Activated CD4-positive, alpha-beta memory T cell treated with anti-CD3 and anti-CD28 coated beads for 36 hours (primary cell): ENCODE results near the gene SLC6A8. TPM values are rescaled to one million over a fixed set of nuclear protein-coding genes. Genes with fewer than 3 reads are reported as not detected.

Experiments
- CTCF ChIA-PET: fragments of 350-600 bp; sonication (Branson Sonifier 250); formaldehyde crosslinking; loops from one replicate; lab custom pipeline; 2021; ENCODE audit warnings: antibody characterized with exemption, inconsistent platforms; lab: Charles Lee
- POLR2A ChIA-PET: fragments of 350-600 bp; sonication (Branson Sonifier 250); formaldehyde crosslinking; loops from one replicate; lab custom pipeline; 2021; ENCODE audit warnings: antibody characterized with exemption; lab: Charles Lee
- DNase-seq: peaks from one replicate; pipeline ENCODE4 v3.0.0-alpha.2; 2020
- H3K27ac Mint-ChIP-seq: one replicate; pipeline ENCODE4 v1.8.0; 2021; ENCODE audit warnings: mixed read lengths
- H3K27me3 Mint-ChIP-seq: one replicate; pipeline ENCODE4 v1.8.0; 2021; ENCODE audit warnings: mixed read lengths
- H3K36me3 Mint-ChIP-seq: one replicate; pipeline ENCODE4 v1.8.0; 2021; ENCODE audit warnings: mixed read lengths
- H3K4me1 Mint-ChIP-seq: one replicate; pipeline ENCODE4 v1.8.0; 2021; ENCODE audit warnings: low read depth, mixed read lengths
- H3K4me3 Mint-ChIP-seq: one replicate; pipeline ENCODE4 v1.8.0; 2021; ENCODE audit warnings: mild to moderate bottlenecking, mixed read lengths
- H3K9me3 Mint-ChIP-seq: one replicate; pipeline ENCODE4 v1.8.0; 2021; ENCODE audit warnings: mixed read lengths
- intact Hi-C: fragments of 100-400 bp; cut with micrococcal nuclease; formaldehyde crosslinking; loops from one replicate; pipeline ENCODE4 v1.15.1; 2023
- total RNA-seq, 2 experiments: library from RNA; stranded (reverse); gene quantifications; one replicate each; pipeline ENCODE4 v1.2.3, GENCODE V29; 2021

SLC6A8 gene
- total RNA-seq, 2 experiments from 2014 or later: 0.95 to 1.3 TPM

DNA sequence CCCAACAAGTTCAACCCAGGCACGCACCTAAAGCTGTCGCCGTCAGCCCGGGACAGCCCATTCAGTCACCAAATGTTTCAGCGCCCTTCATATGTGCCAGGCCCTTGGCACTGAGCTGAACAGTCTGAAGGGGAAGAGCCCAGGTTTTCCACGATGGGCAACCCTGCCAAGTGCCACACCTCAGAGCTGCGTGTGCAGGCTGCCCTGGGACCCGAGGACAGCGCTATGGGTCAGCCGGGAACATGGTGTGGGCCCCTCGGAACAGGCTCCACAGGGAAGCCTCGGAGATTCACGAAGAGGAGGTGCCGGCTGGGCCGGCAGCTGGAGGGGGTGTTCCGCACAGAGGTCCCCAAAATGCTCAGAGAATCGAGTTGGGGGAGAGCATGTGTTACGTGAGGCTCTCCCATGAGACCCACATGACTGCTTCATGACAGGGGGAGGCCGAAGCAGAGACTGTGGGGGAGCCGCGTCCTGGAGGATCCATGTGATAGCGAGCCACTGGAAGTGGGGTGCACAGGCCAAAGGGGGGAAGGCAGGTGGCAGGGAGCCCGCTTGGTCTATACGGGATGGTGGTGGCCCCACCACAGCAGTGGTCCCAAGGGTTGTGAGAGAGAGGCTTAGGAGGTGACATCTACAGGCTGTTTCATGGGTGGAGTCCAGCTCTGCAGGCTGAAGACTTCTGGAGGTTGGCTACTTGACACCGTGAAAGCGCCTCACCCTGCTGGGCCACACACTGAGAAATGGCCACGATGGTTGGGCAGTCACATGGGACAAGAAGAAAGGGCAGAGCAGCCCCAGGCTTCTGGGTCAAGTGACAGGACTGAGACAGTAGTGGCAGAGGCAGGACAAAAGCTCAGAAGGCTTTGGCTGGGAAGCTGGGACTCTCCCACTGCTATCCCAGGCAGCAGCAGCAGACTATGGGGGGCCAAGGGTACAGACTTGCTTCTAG lies 22.3 kb downstream of the SLC6A8 start:
- H3K4me3 Mint-ChIP-seq: no peak overlapping the region
- H3K4me1 Mint-ChIP-seq: peaks cover 7% of the 10 kb centered on the region
- no peaks in the 10 kb centered on the region for H3K9me3 Mint-ChIP-seq
- H3K27me3 Mint-ChIP-seq: no peaks in the 10 kb centered on the region
- POLR2A ChIA-PET: no interaction called here
- DNase-seq: no peak
- CTCF ChIA-PET: interaction anchor here (2.4 kb wide), 1 partner anchor 42 kb away, joined by 10 read pairs; no protein-coding TSS in a partner anchor
- intact Hi-C loops: no loop called here
- H3K36me3 Mint-ChIP-seq: peaks cover 12% of the 10 kb centered on the region
- H3K27ac Mint-ChIP-seq: no peak overlapping the region

GRCh38 chrX:153714256-153714655 lies 26.5 kb downstream of the SLC6A8 start:
- Mint-ChIP-seq H3K4me3 (no peak overlapping the region), H3K27ac (no peak overlapping the region), H3K36me3 (peaks cover 24% of the 10 kb centered on the region), H3K27me3 (no peaks in the 10 kb centered on the region), H3K4me1 (peaks cover 2% of the 10 kb centered on the region), H3K9me3 (no peaks in the 10 kb centered on the region)
- POLR2A ChIA-PET: no interaction called here
- DNase-seq: no peak
- intact Hi-C loops: no loop called here
- CTCF ChIA-PET: no interaction called here

- ChIA-PET POLR2A (no interaction called here), CTCF (no interaction called here)
- Mint-ChIP-seq H3K27ac (no peak overlapping the region), H3K36me3 (peaks cover 34% of the 10 kb centered on the region), H3K4me3 (no peak overlapping the region), H3K27me3 (no peaks in the 10 kb centered on the region), H3K9me3 (no peaks in the 10 kb centered on the region), H3K4me1 (peaks cover 14% of the 10 kb centered on the region)
- intact Hi-C loops: no loop called here
- DNase-seq: no peak
Observed at GRCh38 chrX:153717445-153717844, 29.7 kb downstream of the SLC6A8 start.

DNA sequence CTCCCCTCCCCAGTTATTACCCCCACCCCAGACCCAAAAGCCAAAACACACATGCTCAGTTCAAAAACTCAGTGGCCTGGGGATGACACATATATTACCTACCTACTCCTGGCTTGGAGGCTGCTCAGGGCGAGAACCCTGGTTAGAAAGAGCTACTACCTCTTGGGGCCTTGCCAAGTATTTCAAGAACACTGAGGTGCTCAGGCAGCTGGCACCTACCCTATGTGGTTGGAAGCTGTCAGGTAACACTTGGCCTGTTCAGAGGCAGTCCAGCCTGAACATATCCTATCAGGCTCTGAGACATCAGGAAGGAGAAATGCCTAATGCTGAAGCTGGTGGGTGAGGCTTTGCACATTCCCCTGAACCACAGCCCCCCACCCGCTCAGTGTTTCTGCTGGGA lies 31.5 kb downstream of the SLC6A8 start:
- Mint-ChIP-seq H3K27ac (no peak overlapping the region), H3K27me3 (no peaks in the 10 kb centered on the region), H3K36me3 (peaks cover 33% of the 10 kb centered on the region), H3K4me1 (peaks cover 16% of the 10 kb centered on the region), H3K9me3 (no peaks in the 10 kb centered on the region), H3K4me3 (no peak overlapping the region)
- POLR2A ChIA-PET: no interaction called here
- CTCF ChIA-PET: no interaction called here
- intact Hi-C loops: no loop called here
- DNase-seq: no peak

GRCh38 chrX:153719701-153720100 lies 32.0 kb downstream of the SLC6A8 start:
- ChIA-PET POLR2A (no interaction called here), CTCF (no interaction called here)
- peaks cover 31% of the 10 kb centered on the region for H3K36me3 Mint-ChIP-seq
- no peaks in the 10 kb centered on the region for H3K9me3 Mint-ChIP-seq
- H3K4me1 Mint-ChIP-seq: peaks cover 16% of the 10 kb centered on the region
- intact Hi-C loops: loop anchor here (5.0 to 10.0 kb wide), 2 partner anchors 75 to 208 kb away; partner anchors contain the start of genes ARHGAP4, IDH3G and SSR4
- DNase-seq: no peak
- no peak overlapping the region for H3K27ac Mint-ChIP-seq
- no peak overlapping the region for H3K4me3 Mint-ChIP-seq
- H3K27me3 Mint-ChIP-seq: no peaks in the 10 kb centered on the region

- H3K27me3 Mint-ChIP-seq: no peaks in the 10 kb centered on the region
- peak overlapping the region; percentile 86 for H3K4me3 Mint-ChIP-seq
- intact Hi-C loops: loop anchor here (5.0 to 10.0 kb wide), 2 partner anchors 72 to 204 kb away; partner anchors contain the start of genes ARHGAP4, IDH3G and SSR4
- ChIA-PET CTCF (no interaction called here), POLR2A (no interaction called here)
- peak; percentile 26 for DNase-seq
- peak overlapping the region; percentile 88 for H3K27ac Mint-ChIP-seq
- H3K9me3 Mint-ChIP-seq: no peaks in the 10 kb centered on the region
- peaks cover 27% of the 10 kb centered on the region for H3K4me1 Mint-ChIP-seq
- peaks cover 21% of the 10 kb centered on the region for H3K36me3 Mint-ChIP-seq
Observed at GRCh38 chrX:153722704-153723350, 35.1 kb downstream of the SLC6A8 start.

GRCh38 chrX:153723351-153724251 lies 35.9 kb downstream of the SLC6A8 start:
- CTCF ChIA-PET: interaction anchor here (0.6 kb wide), 1 partner anchor 15 kb away, joined by 3 read pairs; no protein-coding TSS in a partner anchor
- intact Hi-C loops: loop anchor here (1.0 to 10.0 kb wide), 4 partner anchors 71 to 253 kb away; partner anchors contain the start of genes ARHGAP4, HAUS7, HCFC1 and IDH3G
- peak; percentile 65 for DNase-seq
- peak overlapping the region; percentile 88 for H3K27ac Mint-ChIP-seq
- H3K36me3 Mint-ChIP-seq: peaks cover 21% of the 10 kb centered on the region
- POLR2A ChIA-PET: no interaction called here
- H3K27me3 Mint-ChIP-seq: no peaks in the 10 kb centered on the region
- H3K4me1 Mint-ChIP-seq: peaks cover 27% of the 10 kb centered on the region
- no peaks in the 10 kb centered on the region for H3K9me3 Mint-ChIP-seq
- peak overlapping the region; percentile 86 for H3K4me3 Mint-ChIP-seq

DNA sequence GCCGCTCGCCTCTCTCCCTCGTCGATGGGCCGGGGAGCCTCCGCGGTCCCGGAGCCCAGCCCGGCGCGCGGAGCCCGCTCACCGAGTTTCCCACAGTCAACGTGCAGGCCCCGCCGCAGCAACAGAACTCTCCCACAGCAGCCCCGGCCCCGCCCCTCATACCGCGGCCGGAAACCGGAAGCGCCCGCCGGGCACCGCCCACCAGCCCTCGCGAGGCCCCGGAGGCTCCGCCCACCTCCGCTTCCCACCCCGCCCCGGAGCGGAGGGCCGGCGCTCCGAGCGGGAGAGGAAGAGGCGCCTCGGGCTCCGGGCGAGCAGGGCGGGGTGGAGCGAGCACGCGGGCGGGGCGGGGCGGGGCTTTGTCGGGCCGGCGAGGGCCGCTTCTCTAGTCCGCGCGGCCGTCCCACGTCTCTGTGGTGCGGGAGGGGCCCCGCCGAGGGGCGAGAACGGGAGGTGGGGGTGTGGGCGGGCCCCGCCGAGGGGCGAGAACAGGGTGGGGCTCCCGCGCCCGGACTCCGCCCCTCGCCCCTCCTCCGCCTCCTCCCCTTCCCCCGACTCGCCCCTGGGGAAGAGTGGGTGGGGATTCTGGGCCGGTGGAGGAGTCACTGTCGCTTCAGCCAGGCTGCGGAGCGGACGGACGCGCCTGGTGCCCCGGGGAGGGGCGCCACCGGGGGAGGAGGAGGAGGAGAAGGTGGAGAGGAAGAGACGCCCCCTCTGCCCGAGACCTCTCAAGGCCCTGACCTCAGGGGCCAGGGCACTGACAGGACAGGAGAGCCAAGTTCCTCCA lies 36.7 kb downstream of the SLC6A8 start, which contains the start of the genes ABCD1 and BCAP31:
Gene ABCD1, plus strand, starts transcription at position 605 of the 787 bp plus-strand sequence. CDS start 411 bp downstream, outside the sequence.
Gene BCAP31, minus strand, starts transcription at position 136 of the 787 bp plus-strand sequence. CDS start 1,143 bp downstream, outside the sequence.
- Mint-ChIP-seq H3K4me1 (peaks cover 24% of the 10 kb centered on the region), H3K27ac (peak within 1 kb of the TSS; percentile 88), H3K4me3 (peak within 1 kb of the TSS; percentile 86), H3K9me3 (no peaks in the 10 kb centered on the region), H3K36me3 (peaks cover 16% of the 10 kb centered on the region), H3K27me3 (no peaks in the 10 kb centered on the region)
- POLR2A ChIA-PET: no interaction called here
- intact Hi-C loops: loop anchor here (1.0 to 10.0 kb wide), 4 partner anchors 70 to 254 kb away; partner anchors contain the start of genes ARHGAP4, HAUS7, HCFC1 and IDH3G
- peak; percentile 91 for DNase-seq
- CTCF ChIA-PET: interaction anchor here (0.6 kb wide), 1 partner anchor 16 kb away, joined by 3 read pairs; no protein-coding TSS in a partner anchor

DNA sequence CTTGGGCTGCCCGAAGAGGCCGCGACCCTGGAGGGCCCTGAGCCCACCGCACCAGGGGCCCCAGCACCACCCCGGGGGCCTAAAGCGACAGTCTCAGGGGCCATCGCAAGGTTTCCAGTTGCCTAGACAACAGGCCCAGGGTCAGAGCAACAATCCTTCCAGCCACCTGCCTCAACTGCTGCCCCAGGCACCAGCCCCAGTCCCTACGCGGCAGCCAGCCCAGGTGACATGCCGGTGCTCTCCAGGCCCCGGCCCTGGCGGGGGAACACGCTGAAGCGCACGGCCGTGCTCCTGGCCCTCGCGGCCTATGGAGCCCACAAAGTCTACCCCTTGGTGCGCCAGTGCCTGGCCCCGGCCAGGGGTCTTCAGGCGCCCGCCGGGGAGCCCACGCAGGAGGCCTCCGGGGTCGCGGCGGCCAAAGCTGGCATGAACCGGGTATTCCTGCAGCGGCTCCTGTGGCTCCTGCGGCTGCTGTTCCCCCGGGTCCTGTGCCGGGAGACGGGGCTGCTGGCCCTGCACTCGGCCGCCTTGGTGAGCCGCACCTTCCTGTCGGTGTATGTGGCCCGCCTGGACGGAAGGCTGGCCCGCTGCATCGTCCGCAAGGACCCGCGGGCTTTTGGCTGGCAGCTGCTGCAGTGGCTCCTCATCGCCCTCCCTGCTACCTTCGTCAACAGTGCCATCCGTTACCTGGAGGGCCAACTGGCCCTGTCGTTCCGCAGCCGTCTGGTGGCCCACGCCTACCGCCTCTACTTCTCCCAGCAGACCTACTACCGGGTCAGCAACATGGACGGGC lies 37.5 kb downstream of the SLC6A8 start:
- intact Hi-C loops: loop anchor here (10.0 kb wide), 1 partner anchor 70 kb away; the partner anchor contains the start of genes IDH3G and SSR4
- peak; percentile 26 for DNase-seq
- CTCF ChIA-PET: no interaction called here
- peaks cover 19% of the 10 kb centered on the region for H3K4me1 Mint-ChIP-seq
- H3K27ac Mint-ChIP-seq: no peak overlapping the region
- H3K4me3 Mint-ChIP-seq: peak overlapping the region; percentile 63
- H3K27me3 Mint-ChIP-seq: no peaks in the 10 kb centered on the region
- H3K9me3 Mint-ChIP-seq: no peaks in the 10 kb centered on the region
- POLR2A ChIA-PET: no interaction called here
- peaks cover 16% of the 10 kb centered on the region for H3K36me3 Mint-ChIP-seq

GRCh38 chrX:153725832-153726285 lies 38.1 kb downstream of the SLC6A8 start:
- CTCF ChIA-PET: no interaction called here
- intact Hi-C loops: loop anchor here (10.0 kb wide), 1 partner anchor 69 kb away; the partner anchor contains the start of genes IDH3G and SSR4
- H3K36me3 Mint-ChIP-seq: peaks cover 14% of the 10 kb centered on the region

More at GRCh38 chrX:153725832-153726285, 38.1 kb downstream of the SLC6A8 start:
- POLR2A ChIA-PET: interaction anchor here (0.9 kb wide), 1 partner anchor 69 kb away, joined by 3 read pairs; the partner anchor contains the start of gene SSR4
- Mint-ChIP-seq H3K4me3 (peak overlapping the region; percentile 8), H3K27me3 (no peaks in the 10 kb centered on the region), H3K27ac (no peak overlapping the region), H3K9me3 (no peaks in the 10 kb centered on the region), H3K4me1 (peaks cover 23% of the 10 kb centered on the region)
- DNase-seq: no peak
